GM19035 (cell line): ENCODE results near the gene TBCE.
"Not testable (repeated sequence)": the region's sequence is repeated elsewhere in the genome, so short reads cannot be mapped to it uniquely, and the experiment has no call there.

Source experiments
- ATAC-seq: cut with Tn5 transposase; IDR thresholded peaks from one replicate; pipeline ENCODE4 v1.9.1; 2021; ENCODE audit not compliant: unreplicated experiment

Gene TBCE

GRCh38 chr1:235448616-235449015 lies 81.4 kb downstream of the TBCE start:
- no peak for ATAC-seq

GRCh38 chr1:235450433-235450832 lies 83.2 kb downstream of the TBCE start:
- ATAC-seq, result no peak

GRCh38 chr1:235450886-235451483 lies 83.8 kb downstream of the TBCE start:
- ATAC-seq, result no peak

DNA sequence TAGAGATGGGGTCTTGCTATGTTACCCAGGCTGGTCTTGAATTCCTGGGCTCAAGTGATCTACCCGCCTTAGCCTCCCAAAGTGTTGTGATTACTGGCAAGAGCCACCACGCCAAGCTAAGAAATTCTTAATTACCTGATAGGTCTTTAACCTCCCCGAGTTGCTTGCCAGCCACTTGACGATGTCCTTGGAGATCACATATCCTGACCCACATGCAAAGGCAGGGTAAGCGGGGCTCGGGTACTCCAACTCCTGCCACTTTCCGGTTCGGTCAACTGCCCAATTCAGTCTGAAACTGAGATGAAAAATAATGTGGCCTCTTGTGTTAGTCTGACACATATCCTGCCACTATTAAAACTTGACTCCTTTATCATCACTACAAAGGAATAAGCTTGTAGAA lies 86.8 kb downstream of the TBCE start:
- ATAC-seq, result no peak

DNA sequence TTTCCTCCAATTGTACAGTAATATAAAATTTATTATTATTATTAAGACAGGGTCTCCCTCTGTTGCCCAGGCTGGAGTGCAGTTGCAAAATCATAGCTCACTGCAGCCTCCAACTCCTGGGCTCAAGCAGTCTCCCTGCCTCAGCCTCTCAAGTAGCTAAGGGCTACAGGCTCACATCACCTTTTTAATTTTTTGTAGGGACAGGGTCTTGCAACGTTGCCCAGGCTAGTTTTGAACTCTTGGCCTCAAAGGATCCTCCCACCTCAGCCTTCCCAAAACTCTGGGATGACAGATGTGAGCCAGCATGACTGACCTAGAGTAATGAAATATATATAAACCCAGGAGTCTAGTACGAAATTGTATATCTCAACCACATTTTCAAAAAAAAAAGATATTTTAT lies 87.9 kb downstream of the TBCE start:
- no peak for ATAC-seq

- ATAC-seq, result no peak
Measured at GRCh38 chr1:235455823-235456222, 88.6 kb downstream of the TBCE start.

DNA sequence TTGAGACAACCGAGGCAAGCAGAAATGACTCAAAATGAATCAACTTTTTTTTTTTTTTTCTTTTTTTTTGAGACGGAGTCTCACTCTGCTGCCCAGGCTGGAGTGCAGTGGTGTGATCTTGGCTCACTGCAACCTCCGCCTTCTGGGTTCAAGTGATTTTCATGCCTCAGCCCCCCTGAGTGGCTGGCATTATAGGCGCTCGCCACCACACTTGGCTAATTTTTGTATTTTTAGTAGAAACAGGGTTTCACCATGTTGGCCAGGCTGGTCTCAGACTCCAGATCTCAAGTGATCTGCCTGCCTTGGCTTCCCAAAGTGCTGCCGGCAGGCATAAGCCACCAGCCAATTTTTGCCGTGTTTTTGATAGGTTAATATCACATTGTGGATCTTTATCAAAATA lies 90.6 kb downstream of the TBCE start:
- not testable (repeated sequence) for ATAC-seq

DNA sequence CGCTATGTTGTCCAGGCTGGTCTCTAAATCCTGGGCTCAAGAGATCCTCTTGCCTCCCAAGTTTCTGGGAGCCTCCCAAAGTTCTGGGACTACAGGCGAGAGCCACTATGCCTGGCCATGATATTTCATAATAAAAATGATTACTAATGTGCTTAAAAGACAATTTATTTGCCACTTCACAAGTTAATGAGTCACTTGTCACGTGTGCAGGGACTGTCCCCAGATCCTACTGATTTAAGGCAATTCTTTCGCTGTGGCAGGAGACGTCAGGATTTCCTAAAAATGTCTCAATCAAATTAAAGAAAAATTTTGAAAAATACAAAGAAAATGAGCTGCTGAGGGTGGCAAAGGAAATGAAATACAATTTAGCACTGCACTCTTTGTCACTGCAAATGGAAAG lies 93.5 kb downstream of the TBCE start:
- no peak for ATAC-seq

DNA sequence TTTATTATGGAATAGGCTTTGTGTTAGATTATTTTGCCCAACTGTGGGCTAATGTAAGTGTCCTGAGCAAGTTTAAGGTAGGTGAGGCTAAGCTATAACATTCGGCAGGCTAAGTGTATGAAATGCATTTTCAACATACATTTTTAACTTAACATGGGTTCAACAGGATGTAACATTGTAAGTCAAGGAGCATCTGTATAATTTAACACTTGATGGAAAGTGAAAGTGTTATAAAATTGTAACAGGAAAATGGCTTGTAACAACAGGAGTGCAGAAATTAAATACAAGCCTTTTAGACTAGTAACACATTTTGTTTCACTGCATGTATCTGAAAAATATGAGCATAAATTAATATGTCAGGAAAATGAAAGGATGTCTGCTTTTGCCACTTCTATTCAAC lies 94.7 kb downstream of the TBCE start:
- ATAC-seq, result no peak

DNA sequence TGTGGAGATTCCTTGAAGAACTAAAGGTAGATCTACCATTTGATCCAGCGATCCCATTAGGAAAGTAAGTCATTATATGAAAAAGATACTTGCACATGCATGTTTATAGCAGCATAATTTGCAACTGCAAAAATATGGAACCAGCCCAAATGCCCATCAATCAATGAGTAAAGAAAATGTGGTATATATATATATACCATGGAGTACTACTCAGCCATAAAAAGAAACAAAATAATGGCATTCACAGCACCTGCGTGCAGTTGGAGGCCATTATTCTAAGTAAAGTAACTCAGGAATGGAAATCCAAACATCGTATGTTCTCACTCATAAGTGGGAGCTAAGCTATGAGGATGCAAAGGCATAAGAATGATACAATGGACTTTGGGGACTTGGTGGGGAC lies 95.6 kb downstream of the TBCE start:
- ATAC-seq, result not testable (repeated sequence)

- no peak for ATAC-seq
Measured at GRCh38 chr1:235465066-235465465, 97.8 kb downstream of the TBCE start.

- ATAC-seq, result no peak
Measured at GRCh38 chr1:235468004-235468403, 100.8 kb downstream of the TBCE start.

DNA sequence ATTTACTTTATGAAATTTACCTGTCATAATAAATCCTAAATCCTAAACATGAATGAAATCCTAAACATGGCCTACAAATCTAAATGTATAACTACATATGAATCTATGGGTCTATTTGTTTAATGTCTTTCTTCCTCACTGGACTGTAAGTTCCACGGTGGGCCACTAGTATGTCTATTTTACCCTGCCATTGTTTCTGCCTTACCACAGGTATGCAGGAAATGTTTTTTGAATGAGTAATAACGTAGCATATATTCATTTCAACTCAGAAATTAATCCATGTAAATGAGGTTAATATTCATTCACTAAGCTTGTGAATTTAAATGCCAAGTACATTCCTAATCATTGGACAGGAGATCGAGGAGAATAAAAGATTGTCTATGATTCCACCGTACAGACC lies 101.7 kb downstream of the TBCE start:
- ATAC-seq, result no peak

GRCh38 chr1:235469897-235470296 lies 102.7 kb downstream of the TBCE start:
- not testable (repeated sequence) for ATAC-seq

- no peak for ATAC-seq
Measured at GRCh38 chr1:235470741-235471439, 103.7 kb downstream of the TBCE start.

- ATAC-seq, result no peak
Measured at GRCh38 chr1:235473806-235474205, 106.6 kb downstream of the TBCE start.

- no peak for ATAC-seq
Measured at GRCh38 chr1:235483090-235483489, 115.9 kb downstream of the TBCE start.

- ATAC-seq, result no peak
Measured at GRCh38 chr1:235485558-235485957, 118.3 kb downstream of the TBCE start.

- no peak for ATAC-seq
Measured at GRCh38 chr1:235486321-235486720, 119.1 kb downstream of the TBCE start.

DNA sequence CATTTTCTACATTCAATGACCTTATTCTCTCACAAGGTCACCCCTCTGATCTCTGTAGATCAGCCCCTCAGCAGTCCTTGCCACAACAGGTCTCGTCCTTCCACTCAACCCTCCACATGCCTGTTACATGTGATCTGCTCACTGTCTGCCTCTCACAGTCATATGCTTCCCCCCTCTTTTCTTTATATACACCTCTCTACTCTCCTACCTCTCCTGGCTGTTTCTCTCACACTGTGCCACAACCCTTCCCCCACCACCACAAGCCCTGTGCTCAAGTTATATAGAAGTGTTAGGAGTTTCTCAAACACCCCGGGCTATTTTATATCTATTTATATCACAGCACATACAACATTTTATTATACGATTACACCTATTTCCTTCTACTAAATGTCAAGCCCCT lies 124.4 kb downstream of the TBCE start:
- no peak for ATAC-seq

- ATAC-seq, result no peak
Measured at GRCh38 chr1:235494531-235494930, 127.3 kb downstream of the TBCE start.

GRCh38 chr1:235495030-235495429 lies 127.8 kb downstream of the TBCE start:
- no peak for ATAC-seq

DNA sequence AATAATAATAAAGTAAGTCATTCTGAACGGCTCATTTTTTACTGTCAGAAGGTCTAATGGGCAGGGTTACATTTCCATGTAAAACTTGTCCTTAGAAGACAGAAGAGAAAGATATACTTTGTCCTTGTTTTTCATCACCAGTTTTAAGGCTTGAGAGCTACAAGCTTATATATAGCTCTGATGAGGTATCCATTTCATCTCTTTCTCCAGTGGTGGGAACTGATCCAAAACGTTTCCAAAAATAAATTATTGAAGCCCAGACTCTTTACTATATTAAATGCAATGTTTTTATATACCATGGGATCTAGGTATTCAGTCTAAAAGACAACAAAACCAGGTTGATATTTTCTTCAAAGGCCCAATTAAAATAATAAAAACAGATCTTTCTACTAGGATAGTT lies 128.3 kb downstream of the TBCE start:
- ATAC-seq, result no peak
